Bronchial epithelial cell (primary cell): ENCODE data around the gene NRP2. TPM values are rescaled to one million over a fixed set of nuclear protein-coding genes. Genes with fewer than 3 reads are reported as not detected.

Experiments used
- DNase-seq: peaks from one replicate; pipeline ENCODE4 v3.0.0-alpha.2; 2010; ENCODE audit warnings: low read depth
- FAIRE-seq: peaks from 2 replicates; lab custom pipeline; 2011; peaks lifted over from hg19 to GRCh38; lab: Jason Lieb, UNC
- H3K27me3 ChIP-seq: 2 replicates; pipeline ENCODE4 v1.5.1; 2011; ENCODE audit warnings: low read length; ENCODE audit not compliant: control insufficient read depth, insufficient read depth
- H3K36me3 ChIP-seq: 2 replicates; pipeline ENCODE4 v1.5.1; 2011; ENCODE audit warnings: low read length; ENCODE audit not compliant: control insufficient read depth, insufficient read depth
- H3K4me3 ChIP-seq: 2 replicates; pipeline ENCODE4 v1.5.1; 2011; ENCODE audit warnings: mild to moderate bottlenecking, low read depth, low read length, control low read depth
- CTCF ChIP-seq: IDR thresholded peaks from 2 replicates; pipeline ENCODE4 v1.5.1; 2011; ENCODE audit warnings: mild to moderate bottlenecking, moderate library complexity, low read length, control low read depth, inconsistent platforms; ENCODE audit not compliant: insufficient read depth, severe bottlenecking
- total RNA-seq: library from RNA; depleted of rRNA; stranded (reverse); fragments of >200 nt; gene quantifications from 2 replicates; pipeline ENCODE4 v1.2.1, GENCODE V29; 2014

The NRP2 gene
- total RNA-seq, 1 donor from 2014 or later = 21.3 TPM

- FAIRE-seq = no peak
- no peak overlapping the region for H3K4me3 ChIP-seq
These were observed 25.4 kb upstream of the NRP2 start for GRCh38 chr2:205656941-205657340.

GRCh38 chr2:205657579-205657978, 24.7 kb upstream of the NRP2 start:
- no peak for FAIRE-seq
- DNase-seq = no peak

More at GRCh38 chr2:205656941-205657340, 25.4 kb upstream of the NRP2 start:
- no peak for TF ChIP-seq CTCF
- DNase-seq = no peak
- H3K27me3 ChIP-seq = no peaks in the 10 kb centered on the region
- H3K36me3 ChIP-seq = no peaks in the 10 kb centered on the region

DNA sequence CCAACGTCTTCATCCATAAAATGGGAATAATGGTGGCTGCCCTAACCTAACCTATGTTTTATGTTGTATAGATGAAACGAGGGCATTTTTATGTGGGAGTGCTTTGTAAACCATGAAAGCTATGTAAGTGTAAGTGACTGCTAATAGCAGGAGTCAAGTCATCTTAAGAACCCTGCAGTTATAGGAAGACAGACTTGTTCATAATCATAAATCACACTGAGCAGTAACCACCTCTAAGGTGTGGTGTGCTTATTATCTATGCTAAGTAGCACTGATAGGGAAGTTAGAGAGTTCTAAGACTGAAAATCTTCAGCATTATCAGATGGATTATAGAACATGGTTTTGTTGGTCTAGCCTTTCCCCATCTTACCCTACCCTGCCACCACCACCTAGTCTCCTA, 24.2 kb upstream of the NRP2 start:
- FAIRE-seq (no peak), DNase-seq (no peak)
- Histone ChIP-seq H3K27me3 (no peaks in the 10 kb centered on the region), H3K36me3 (no peaks in the 10 kb centered on the region), H3K4me3 (no peak overlapping the region)
- TF ChIP-seq CTCF = no peak

More at GRCh38 chr2:205657579-205657978, 24.7 kb upstream of the NRP2 start:
- Histone ChIP-seq H3K27me3 (no peaks in the 10 kb centered on the region), H3K4me3 (no peak overlapping the region), H3K36me3 (no peaks in the 10 kb centered on the region)
- no peak for TF ChIP-seq CTCF

- peak; percentile 83 for DNase-seq
- Histone ChIP-seq H3K4me3 (no peak overlapping the region), H3K27me3 (no peaks in the 10 kb centered on the region), H3K36me3 (no peaks in the 10 kb centered on the region)
- no peak for TF ChIP-seq CTCF
- peak; percentile 76 for FAIRE-seq
These were observed 23.7 kb upstream of the NRP2 start for GRCh38 chr2:205658572-205658971.

GRCh38 chr2:205659922-205660321, 22.4 kb upstream of the NRP2 start:
- TF ChIP-seq CTCF = no peak
- Histone ChIP-seq H3K27me3 (no peaks in the 10 kb centered on the region), H3K36me3 (no peaks in the 10 kb centered on the region), H3K4me3 (no peak overlapping the region)
- DNase-seq (no peak), FAIRE-seq (no peak)

GRCh38 chr2:205660521-205661124, 21.7 kb upstream of the NRP2 start:
- Histone ChIP-seq H3K36me3 (no peaks in the 10 kb centered on the region), H3K4me3 (no peak overlapping the region), H3K27me3 (no peaks in the 10 kb centered on the region)
- TF ChIP-seq CTCF = no peak
- FAIRE-seq (peak; percentile 82), DNase-seq (peak; percentile 92)
